ENCODE results near the gene STN1.

GRCh38 chr10:103929381-103929921 lies 11.5 kb upstream of the STN1 start:
- TF ChIP-seq, protein P1, sequence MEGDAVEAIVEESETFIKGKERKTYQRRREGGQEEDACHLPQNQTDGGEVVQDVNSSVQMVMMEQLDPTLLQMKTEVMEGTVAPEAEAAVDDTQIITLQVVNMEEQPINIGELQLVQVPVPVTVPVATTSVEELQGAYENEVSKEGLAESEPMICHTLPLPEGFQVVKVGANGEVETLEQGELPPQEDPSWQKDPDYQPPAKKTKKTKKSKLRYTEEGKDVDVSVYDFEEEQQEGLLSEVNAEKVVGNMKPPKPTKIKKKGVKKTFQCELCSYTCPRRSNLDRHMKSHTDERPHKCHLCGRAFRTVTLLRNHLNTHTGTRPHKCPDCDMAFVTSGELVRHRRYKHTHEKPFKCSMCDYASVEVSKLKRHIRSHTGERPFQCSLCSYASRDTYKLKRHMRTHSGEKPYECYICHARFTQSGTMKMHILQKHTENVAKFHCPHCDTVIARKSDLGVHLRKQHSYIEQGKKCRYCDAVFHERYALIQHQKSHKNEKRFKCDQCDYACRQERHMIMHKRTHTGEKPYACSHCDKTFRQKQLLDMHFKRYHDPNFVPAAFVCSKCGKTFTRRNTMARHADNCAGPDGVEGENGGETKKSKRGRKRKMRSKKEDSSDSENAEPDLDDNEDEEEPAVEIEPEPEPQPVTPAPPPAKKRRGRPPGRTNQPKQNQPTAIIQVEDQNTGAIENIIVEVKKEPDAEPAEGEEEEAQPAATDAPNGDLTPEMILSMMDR (IDR thresholded peaks at IDR 0.05; ENCODE audit: low read length) = no peak
- no peak for TF ChIP-seq EZH2 (IDR thresholded peaks at IDR 0.05; ENCODE audit: borderline replicate concordance, low read length)

Measured in OCI-LY1 (cell line).